Measurements from ENCODE around the gene CHCHD10. TPM values are rescaled to one million over a fixed set of nuclear protein-coding genes. Genes with fewer than 3 reads are reported as not detected.

Gene CHCHD10
- total and polyA plus RNA-seq, 10 of the 15 experiments (the other 5 are each of a cell fraction or from before 2014, with no cell fraction given): 13.2 to 241 (median 128) TPM

DNA sequence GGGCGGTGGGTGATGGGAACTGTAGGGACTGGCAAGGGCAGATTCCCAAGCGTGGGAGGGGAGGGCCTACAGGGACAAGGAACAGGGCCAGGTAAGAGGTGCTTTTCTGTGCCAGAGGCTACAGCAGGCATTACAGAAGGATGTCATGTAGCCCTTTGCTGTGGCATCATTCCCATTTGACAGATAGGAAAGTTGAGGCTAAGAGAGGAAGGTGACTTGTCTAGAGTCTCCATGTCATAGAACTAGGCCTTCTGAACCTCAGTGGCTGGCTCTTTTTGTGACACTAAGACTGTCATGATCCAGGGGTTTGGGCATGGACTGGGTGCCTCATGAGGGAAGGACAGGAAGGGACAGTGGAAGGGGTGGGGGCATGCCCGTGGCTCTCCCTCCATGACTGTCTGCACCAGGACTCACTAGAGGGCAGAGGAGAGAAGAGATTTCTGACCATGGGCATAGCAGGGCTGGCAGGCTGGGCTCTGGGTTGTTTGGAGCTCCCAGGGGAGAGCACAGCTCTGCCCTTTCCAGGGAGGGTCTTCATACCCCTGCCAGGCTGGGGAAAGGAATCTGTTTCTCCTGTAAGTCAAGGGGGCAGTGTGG lies 8.1 kb upstream of the CHCHD10 start:
- no peaks in the 10 kb centered on the region for H3K36me3 ChIP-seq (ENCODE audit: control insufficient read depth in 2 of 2, insufficient read depth in 2 of 2, low read length in 1 of 2)
- peaks cover 8% of the 10 kb centered on the region for H3K4me1 ChIP-seq (ENCODE audit: control insufficient read depth, insufficient read depth, low read length)
- H3K9me3 ChIP-seq (replicated peaks; ENCODE audit: control insufficient read depth, insufficient read depth, low read length): no peaks in the 10 kb centered on the region
- ATAC-seq (peak; percentile 26; the same call in 2 of the 3 replicates), FAIRE-seq (no peak), DNase-seq (ENCODE audit: low read depth, low spot score) (no peak)
- no peak overlapping the region for H3K9ac ChIP-seq (ENCODE audit: control insufficient read depth, insufficient read depth, low read length)
- H3K4me3 ChIP-seq: no peak overlapping the region
- ChIA-PET SMC1A (ENCODE audit: uncharacterized antibody, unreplicated experiment) (interaction anchor here (0.8 to 1.9 kb wide), 2 partner anchors 69 to 70 kb away, joined by 3 to 4 read pairs; no protein-coding TSS in a partner anchor), POLR2A (interaction anchor here (0.7 to 1.6 kb wide), 4 partner anchors 56 to 733 kb away, joined by 3 to 4 read pairs (median 4); no protein-coding TSS in a partner anchor), RAD21 (ENCODE audit: unreplicated experiment) (interaction anchor here (0.6 to 2.9 kb wide), 4 partner anchors 68 to 76 kb away, joined by 3 to 11 read pairs (median 6); no protein-coding TSS in a partner anchor), CTCF (interaction anchor here (0.7 to 2.7 kb wide), 6 partner anchors 50 to 184 kb away, joined by 3 to 14 read pairs (median 5); partner anchors contain the start of gene SLC2A11)
- H4K20me1 ChIP-seq (ENCODE audit: control insufficient read depth, insufficient read depth): no peaks in the 10 kb centered on the region
- WGBS (ENCODE audit: insufficient coverage, insufficient replicate concordance, low lambda C conversion rate, missing lambda C conversion rate): 31% methylated on average over 3 of the region's 3 CpGs
- no peak overlapping the region for H3K27ac ChIP-seq (ENCODE audit: control insufficient read depth, insufficient read depth)
- TF ChIP-seq, protein P1, sequence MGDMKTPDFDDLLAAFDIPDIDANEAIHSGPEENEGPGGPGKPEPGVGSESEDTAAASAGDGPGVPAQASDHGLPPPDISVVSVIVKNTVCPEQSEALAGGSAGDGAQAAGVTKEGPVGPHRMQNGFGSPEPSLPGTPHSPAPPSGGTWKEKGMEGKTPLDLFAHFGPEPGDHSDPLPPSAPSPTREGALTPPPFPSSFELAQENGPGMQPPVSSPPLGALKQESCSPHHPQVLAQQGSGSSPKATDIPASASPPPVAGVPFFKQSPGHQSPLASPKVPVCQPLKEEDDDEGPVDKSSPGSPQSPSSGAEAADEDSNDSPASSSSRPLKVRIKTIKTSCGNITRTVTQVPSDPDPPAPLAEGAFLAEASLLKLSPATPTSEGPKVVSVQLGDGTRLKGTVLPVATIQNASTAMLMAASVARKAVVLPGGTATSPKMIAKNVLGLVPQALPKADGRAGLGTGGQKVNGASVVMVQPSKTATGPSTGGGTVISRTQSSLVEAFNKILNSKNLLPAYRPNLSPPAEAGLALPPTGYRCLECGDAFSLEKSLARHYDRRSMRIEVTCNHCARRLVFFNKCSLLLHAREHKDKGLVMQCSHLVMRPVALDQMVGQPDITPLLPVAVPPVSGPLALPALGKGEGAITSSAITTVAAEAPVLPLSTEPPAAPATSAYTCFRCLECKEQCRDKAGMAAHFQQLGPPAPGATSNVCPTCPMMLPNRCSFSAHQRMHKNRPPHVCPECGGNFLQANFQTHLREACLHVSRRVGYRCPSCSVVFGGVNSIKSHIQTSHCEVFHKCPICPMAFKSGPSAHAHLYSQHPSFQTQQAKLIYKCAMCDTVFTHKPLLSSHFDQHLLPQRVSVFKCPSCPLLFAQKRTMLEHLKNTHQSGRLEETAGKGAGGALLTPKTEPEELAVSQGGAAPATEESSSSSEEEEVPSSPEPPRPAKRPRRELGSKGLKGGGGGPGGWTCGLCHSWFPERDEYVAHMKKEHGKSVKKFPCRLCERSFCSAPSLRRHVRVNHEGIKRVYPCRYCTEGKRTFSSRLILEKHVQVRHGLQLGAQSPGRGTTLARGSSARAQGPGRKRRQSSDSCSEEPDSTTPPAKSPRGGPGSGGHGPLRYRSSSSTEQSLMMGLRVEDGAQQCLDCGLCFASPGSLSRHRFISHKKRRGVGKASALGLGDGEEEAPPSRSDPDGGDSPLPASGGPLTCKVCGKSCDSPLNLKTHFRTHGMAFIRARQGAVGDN (IDR thresholded peaks at IDR 0.05): no peak
- no peak for TF ChIP-seq POLR2A (IDR thresholded peaks at IDR 0.05; ENCODE audit: low read depth, low read length)
- TF ChIP-seq, protein P2, sequence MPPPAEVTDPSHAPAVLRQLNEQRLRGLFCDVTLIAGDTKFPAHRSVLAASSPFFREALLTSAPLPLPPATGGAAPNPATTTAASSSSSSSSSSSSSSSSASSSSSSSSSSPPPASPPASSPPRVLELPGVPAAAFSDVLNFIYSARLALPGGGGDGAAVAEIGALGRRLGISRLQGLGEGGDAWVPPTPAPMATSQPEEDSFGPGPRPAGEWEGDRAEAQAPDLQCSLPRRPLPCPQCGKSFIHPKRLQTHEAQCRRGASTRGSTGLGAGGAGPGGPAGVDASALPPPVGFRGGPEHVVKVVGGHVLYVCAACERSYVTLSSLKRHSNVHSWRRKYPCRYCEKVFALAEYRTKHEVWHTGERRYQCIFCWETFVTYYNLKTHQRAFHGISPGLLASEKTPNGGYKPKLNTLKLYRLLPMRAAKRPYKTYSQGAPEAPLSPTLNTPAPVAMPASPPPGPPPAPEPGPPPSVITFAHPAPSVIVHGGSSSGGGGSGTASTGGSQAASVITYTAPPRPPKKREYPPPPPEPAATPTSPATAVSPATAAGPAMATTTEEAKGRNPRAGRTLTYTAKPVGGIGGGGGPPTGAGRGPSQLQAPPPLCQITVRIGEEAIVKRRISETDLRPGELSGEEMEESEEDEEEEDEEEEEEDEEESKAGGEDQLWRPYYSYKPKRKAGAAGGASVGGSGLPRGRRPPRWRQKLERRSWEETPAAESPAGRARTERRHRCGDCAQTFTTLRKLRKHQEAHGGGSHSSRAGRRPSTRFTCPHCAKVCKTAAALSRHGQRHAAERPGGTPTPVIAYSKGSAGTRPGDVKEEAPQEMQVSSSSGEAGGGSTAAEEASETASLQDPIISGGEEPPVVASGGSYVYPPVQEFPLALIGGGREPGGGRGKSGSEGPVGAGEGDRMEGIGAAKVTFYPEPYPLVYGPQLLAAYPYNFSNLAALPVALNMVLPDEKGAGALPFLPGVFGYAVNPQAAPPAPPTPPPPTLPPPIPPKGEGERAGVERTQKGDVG (CRISPR knock-in tag; IDR thresholded peaks at IDR 0.05): no peak
- TF ChIP-seq FOXK2 (IDR thresholded peaks at IDR 0.05): no peak
- TF ChIP-seq MEF2B (IDR thresholded peaks at IDR 0.05; ENCODE audit: partially characterized antibody, poor library complexity, severe bottlenecking): no peak
- TF ChIP-seq, protein P3, sequence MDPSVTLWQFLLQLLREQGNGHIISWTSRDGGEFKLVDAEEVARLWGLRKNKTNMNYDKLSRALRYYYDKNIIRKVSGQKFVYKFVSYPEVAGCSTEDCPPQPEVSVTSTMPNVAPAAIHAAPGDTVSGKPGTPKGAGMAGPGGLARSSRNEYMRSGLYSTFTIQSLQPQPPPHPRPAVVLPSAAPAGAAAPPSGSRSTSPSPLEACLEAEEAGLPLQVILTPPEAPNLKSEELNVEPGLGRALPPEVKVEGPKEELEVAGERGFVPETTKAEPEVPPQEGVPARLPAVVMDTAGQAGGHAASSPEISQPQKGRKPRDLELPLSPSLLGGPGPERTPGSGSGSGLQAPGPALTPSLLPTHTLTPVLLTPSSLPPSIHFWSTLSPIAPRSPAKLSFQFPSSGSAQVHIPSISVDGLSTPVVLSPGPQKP (IDR thresholded peaks at IDR 0.05; ENCODE audit: low read depth, low read length): no peak
- TF ChIP-seq SMAD1 (IDR thresholded peaks at IDR 0.05; ENCODE audit: low read depth, partially characterized antibody): no peak
- TF ChIP-seq ZNF24 (IDR thresholded peaks at IDR 0.05): no peak
- TF ChIP-seq IKZF1 (conservative IDR thresholded peaks at IDR 0.05): no peak
- TF ChIP-seq BRCA1 (IDR thresholded peaks at IDR 0.05; ENCODE audit: low read depth, low read length): no peak
- no peak for TF ChIP-seq SP1 (IDR thresholded peaks at IDR 0.05; ENCODE audit: low read depth, low read length)
- no peak for TF ChIP-seq ESRRA (IDR thresholded peaks at IDR 0.05; ENCODE audit: low read length)
- no peak for TF ChIP-seq SREBF2 (IDR thresholded peaks at IDR 0.05; ENCODE audit: low read length)
- TF ChIP-seq STAT1 (conservative IDR thresholded peaks at IDR 0.05): no peak
- no peak for TF ChIP-seq ASH2L (IDR thresholded peaks at IDR 0.05; ENCODE audit: borderline replicate concordance, low read depth)
- H3K27me3 ChIP-seq (replicated peaks in 1 of 2; ENCODE audit: control insufficient read depth in 2 of 2, insufficient read depth in 2 of 2, low read length in 1 of 2): peaks cover 2% of the 10 kb centered on the region in 2 experiments; a peak in 2 of 4 replicates
- H2AFZ ChIP-seq (ENCODE audit: control insufficient read depth, low read depth, low read length): no peak overlapping the region
- no peaks in the 10 kb centered on the region for H3K79me2 ChIP-seq (ENCODE audit: control insufficient read depth, insufficient read depth, low read length)
- H3K4me2 ChIP-seq (ENCODE audit: control insufficient read depth, insufficient read depth): no peak overlapping the region
- no TSS peak for BruUV-seq (replicated peaks)
- intact Hi-C loops (cut with micrococcal nuclease; ENCODE audit: unreplicated experiment) (no loop called here), in situ Hi-C loops (cut with MboI) (no loop called here)

All from GM12878 (cell line).